Glomerular visceral epithelial cell (primary cell): Measurements from ENCODE around the gene SKP2.
"Not testable (repeated sequence)": the region's sequence is repeated elsewhere in the genome, so short reads cannot be mapped to it uniquely, and the experiment has no call there.

Experiments
- DNase-seq: peaks from one replicate; pipeline ENCODE4 v3.0.0-alpha.2; 2016; ENCODE audit errors: extremely low spot score

SKP2 gene

DNA sequence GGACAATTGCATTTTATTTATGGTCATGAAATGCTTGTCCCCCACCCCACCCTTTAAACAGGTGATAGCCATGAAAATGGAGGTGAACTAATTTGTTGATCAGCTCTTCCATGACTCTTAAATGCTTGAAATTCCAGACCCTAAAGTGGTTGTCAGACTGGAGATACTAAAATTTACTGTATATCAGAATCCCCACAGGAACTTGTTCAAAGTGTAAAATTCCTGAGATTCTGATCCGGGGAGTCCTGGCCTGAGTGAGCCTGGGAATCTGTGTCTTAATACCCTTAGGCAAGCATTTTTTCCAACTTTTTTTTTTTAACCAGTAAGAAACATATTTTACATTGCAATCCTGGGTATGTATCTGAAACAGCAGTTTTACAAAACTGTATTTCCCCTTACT, 4.7 kb downstream of the SKP2 start:
- DNase-seq = peak; percentile 20

DNA sequence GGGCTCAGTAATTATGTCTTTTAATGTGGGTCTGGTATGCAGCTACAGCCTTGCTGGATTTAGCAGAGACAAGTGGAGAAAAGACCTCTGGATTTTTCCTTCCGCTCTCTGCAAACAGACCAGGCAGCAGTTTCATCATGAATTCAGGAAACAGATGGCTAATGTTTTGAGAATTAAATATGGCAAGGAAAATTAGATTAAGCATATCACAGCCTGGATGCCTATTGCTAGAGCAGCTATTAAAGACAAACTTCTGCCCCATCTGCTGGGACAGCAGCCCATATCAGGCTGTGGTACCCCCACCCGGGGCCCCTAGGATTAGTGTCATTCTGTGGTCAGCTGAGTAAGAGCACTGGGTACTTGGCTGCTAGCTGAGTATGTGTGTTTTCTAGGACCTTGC, 6.2 kb downstream of the SKP2 start:
- no peak for DNase-seq

DNA sequence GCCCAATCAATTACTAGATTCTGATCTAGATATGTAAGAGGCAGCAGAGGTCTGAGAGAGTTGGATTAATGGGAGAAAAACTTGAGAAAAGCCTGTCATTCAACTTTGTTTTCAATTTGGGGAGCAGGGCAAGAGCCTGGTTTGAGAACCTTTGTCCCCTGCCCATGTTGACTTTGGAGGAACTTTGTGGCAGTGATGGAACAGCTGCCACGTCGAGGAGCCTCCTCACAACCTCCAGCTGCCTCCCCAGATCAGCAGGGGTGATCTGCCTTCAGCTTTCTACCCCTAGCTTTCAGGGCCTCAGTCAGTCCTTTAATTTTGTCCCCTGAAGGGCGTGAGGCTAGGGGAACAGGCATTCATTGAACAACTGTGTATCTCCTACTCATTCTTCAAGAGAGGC, 8.7 kb downstream of the SKP2 start:
- DNase-seq = no peak

DNA sequence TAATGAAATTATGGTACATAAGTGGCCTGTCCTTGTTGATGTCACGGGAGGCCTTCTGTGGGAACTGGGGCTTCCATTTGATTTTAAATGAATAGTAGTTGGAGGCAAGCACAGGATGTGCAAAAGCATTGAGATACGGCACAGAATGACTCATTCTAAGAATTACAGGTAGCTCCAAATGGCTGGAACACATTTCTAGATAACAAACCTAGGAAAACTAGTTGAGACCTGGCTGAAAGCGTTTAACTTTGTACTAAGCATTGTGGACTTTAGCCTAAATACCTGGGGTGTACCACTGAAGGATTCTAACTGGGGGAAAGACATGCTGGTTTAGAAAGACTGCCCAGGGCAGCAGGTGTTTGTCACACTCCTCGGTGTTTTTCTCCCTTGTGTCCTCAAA, 9.4 kb downstream of the SKP2 start:
- no peak for DNase-seq

DNA sequence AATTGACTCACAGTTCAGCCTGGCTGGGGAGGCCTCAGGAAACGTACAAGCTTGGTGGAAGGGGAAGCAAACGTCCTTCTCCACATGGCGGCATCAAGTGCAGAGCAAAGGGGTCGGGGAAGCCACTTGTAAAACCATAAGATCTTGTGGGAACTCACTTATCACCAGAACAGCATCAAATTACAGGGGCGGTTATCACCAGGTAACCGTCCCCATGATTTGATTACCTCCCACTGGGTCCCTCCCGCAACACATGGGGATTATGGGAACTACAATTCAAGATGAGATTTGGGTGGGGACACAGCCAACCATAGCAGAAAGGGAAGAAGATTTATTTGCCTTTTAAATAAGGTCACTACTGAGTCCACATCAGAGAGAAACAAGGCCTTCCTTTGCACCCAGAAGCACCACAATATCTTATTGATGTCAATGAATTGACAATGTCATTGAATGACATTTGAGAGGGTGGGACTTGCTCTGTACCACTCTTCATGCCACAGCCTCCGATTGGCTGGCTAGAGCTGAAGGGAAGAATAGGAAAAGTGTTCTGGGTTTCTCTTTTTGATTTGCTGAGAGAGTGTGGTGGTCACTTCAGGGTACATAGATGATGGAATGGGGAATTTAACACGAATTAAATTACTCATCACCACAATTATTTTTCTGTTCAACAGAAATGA, 11.0 kb downstream of the SKP2 start:
- no peak for DNase-seq

DNA sequence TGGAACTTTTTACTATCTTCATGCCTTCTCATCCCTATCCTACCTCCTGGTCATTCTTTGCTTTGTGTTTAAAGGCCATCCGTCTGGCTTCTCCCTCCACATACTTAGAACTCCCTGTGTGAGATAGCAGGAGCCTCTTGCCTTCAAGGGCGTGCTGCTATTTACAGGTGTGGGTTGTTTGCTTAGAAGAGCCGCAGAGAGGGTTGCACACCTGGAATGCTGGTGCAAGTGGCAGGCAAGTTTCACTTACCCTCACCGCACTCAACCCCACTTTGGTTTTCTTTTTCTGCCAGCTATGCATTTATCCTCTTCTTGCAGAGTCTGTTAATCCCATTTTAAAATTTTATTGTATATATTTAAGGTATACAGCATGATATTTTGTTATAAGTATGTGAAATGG, 12.6 kb downstream of the SKP2 start:
- no peak for DNase-seq

DNA sequence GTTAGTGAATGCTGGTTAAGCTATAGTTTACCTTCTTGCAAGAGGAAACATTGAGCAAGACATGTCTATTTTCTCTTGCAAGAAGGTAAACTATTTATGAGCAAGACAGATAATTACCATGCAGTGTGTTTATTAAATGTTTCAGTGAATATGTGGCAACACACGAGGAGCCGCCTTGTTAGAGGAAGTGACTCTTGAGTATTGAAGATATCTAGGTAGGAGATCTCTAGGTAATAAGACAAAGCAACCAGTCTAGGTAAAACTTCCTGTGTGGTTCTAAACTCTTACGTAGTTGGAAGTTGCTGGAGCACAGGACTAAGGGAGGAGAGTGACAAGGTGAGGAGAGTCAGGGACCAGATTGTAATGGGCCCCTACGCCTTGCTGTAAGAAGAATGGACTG, 16.8 kb downstream of the SKP2 start:
- no peak for DNase-seq

DNA sequence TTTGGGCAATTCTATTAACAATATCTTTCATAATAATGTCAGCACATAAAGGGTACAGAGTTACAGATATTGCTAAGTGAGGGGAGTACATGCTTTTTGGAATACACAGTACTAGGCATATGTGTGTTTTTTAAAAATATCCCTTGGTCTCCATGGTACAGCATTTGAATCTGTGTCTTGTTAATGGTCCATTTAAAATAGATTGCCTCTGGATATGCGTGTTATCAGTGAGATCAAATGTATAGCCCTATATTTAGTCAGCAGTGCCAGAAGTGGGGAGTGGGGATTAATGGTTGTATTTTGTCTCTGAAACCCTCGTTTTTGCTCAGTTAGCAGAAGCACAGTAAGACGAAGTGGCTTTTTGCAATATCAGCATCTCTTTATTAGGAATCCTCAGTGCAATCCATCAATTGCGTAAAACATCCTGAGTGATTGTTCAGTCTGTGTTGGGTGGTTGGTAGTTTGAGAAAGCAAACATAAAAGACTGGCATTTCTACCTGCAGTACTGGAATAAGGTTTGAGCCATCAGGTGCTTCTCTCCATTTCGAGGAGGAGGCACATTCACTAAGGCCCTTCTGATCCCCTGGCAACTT, 19.0 kb downstream of the SKP2 start:
- DNase-seq = no peak

DNA sequence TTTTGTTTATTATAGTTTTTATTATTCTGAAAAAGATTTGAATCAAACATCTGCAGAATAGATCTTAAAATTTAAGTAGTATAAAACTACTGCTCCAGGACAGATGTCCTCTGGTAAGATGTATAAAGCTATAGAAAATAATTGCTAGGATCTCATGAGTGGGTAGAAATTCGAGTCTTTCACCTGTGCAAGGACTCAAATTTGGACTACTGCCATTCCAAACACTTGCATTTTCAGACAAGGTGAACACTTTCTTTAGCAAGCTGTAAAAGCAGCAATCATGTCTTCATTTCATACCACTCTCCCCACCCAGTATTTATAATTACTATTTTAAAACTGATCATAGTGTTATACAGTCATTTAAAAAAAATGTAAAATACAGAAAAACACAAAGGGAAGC, 20.7 kb downstream of the SKP2 start:
- DNase-seq = no peak

DNA sequence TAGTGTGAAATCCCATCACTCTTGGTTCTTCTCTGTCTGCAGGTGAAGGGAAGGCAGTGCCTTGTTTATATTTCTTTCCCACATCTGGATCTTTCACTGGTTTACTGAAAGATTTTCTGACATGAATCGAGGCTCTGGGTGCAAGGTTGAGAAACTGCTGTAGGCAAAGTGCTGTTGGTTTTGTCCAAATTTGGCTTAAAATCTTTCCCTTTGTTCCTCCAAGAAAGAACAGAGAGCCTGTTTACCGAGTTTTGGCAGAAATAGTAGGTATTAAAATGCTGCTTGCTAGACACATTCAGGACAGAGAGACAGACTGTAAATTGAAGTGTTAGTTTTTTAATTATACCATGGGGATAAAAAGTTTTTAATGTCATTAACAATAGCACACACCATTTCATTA, 21.5 kb downstream of the SKP2 start:
- no peak for DNase-seq

DNA sequence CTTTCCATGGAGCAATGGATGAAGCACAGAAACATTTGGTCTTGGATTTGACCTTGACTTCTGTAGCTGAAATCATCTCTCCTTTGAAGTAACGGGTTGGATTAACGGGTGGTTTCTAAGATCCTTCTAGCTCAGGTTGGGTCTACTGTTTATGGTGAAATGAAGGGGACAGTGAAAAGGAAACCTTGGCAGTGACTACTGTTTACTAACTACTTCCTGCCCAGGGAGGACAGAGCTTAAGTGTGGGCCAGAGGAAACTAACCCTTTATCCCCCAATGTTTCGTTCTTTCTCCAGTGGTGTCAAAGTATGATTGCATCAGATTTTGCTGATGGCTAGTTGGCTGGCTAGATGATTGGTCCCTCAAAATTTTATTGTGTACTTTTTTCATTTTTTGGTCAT, 22.2 kb downstream of the SKP2 start:
- DNase-seq = no peak

DNA sequence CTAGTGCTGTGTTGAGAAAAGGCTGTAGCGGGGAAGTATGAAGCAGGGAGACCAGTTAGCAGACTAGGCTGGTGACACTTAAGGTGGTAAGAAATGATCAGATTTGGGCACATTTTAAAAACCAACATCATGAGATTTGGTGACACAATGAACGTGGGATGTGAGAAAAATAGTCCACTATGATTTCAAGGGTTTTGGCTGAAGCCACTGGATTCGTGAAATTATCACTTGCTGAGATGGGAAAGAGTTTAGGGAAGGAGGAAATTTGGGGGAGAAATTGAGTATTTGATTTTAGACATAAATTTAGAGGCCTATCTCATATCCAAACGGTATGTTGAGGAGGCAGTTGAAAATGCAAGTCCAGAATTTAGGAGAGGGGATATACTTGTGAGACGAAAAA, 23.1 kb downstream of the SKP2 start:
- DNase-seq = no peak

DNA sequence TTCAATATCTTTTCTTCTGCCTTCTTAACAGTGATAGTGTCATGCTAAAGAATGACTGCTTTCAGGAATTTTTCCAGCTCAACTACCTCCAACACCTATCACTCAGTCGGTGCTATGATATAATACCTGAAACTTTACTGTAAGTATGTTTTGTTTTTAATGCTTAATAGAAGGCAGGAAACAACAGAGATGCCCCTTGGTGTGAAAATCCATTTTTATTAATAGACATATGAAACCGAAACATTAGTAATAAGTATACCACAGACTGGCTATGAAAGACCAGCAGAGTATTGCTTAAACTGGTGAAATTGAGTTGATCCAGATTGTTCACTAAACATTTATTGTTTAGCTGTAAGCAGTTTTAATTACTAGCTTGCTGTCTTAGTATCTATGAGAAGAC, 25.2 kb downstream of the SKP2 start:
- no peak for DNase-seq

DNA sequence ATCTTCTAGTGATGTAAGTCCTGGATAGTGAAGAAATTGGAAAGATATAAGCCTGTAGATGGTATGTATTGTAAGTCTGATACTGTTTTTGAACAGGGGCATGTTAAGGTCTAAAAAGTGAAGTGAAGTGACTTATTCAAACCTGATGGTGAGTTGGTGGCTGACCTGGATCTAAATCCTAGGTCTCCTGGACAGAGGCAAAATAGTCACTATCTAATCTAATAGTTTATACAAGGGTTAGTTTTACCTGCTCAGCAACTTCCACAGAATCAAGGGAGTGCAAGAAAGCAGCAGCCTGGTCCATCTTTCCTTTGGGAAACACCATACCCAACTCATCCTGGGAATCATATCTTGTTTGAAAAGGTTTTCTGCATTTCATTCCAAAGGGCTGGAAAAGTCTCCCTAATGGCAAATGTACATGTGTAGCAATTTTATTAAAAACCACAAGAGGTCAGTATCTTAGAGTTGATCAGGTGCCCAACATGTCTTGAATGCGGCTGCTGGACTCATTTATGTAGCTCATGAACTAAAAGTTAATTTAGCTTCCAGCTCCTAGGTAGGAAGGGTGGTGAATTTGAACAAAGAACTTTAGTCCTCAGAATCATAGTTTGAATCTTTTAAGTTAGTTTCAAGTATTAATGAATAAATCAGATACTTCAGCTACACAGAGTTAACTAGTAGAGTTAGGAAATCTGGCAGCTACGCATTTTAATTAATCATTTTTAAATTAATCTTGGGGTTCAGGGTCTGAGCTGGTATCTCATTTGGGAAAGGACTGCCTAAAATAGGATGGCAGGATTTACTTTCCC, 26.0 kb downstream of the SKP2 start:
- DNase-seq = peak; percentile 42

DNA sequence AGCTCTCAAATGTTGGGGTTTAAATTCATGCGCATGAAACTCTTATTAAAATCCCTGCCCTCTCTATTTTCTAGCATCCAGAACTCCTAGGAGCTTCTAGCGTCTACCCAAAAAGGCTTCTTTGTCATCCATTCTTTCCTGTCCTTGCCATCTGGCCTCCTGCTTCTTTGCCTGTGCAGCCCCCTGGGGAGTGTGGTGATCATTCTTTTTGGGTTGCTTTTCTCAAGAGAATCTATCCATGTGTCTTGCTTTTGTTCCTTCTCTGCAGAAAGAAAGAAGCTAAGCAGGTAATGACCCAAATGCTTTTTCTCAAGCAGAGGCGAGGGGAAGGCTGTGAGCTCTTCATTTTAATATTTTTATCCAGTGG, 26.6 kb downstream of the SKP2 start:
- no peak for DNase-seq

DNA sequence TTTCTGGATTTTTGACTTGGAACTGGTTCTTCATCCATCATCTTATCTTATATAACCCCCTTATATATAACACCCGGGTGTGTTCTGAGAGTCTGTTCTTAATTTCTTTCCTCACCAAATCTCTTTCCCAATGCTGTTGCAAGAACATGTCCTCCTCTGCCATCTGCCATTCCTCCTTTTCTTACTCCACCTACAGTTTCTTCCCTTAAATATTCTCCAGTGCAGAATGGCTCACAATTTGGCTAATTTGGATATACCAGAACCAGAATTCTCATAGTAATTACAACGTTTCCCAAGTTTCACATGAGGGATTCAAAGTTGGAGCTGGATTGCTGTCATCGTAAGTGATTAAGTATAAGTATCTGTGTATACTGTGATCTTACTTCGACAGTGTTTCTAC, 28.0 kb downstream of the SKP2 start:
- DNase-seq = no peak

DNA sequence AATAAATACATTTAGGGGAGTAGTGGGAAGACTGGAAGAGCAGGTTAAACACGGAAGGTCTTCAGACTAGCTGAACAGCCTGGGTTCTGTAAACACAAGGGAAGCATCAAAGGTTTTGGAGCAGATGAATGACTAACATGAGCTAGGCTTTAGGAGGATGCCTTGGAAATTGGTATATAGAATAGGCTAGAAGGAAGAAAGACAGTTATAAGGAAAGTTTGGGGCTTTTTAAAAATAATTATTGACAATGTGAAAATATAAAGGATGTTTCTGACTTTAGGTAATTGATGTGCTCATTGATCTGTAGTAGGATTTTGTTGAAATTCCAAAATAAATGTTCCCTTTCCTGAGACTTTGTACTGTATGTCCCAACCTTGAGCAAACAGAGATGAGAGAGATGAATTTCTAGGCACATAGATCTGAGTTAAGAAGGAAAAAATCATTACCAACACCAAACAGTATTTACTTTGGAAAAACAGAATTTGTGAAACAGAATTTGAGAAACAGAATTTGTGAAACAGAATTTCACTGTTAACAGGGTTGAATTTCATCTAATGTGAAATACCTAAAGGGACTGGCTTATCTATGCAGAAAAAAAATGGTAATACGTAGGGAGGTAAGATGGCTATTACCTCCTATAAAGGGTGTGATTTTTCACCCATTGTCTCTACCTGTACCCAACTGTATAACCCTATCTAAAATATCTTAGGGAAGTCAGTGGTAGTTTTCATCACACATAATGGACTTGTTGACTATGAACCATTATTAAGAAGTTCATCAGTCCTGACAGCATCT, 28.8 kb downstream of the SKP2 start:
- no peak for DNase-seq

DNA sequence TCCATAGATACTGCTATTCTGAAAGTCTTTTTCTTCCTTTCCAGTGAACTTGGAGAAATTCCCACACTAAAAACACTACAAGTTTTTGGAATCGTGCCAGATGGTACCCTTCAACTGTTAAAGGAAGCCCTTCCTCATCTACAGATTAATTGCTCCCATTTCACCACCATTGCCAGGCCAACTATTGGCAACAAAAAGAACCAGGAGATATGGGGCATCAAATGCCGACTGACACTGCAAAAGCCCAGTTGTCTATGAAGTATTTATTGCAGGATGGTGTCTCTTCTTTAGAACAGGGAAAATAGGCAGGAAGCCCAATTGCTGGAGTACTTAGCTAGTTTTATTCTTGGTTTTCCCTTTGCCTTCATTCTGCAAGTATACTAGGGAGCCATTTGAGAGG, 29.9 kb downstream of the SKP2 start:
- DNase-seq = no peak

DNA sequence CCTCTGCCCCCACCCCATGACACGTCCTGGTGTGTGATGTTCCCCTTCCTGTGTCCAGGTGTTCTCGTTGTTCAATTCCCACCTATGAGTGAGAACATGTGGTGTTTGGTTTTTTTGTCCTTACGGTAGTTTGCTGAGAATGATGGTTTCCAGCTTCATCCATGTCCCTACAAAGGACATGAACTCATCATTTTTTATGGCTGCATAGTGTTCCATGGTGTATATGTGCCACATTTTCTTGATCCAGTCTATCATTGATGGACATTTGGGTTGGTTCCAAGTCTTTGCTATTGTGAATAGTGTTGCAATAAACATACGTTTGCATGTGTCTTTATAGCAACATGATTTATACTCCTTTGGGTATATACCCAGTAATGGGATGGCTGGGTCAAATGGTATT, 32.5 kb downstream of the SKP2 start:
- DNase-seq = not testable (repeated sequence)

DNA sequence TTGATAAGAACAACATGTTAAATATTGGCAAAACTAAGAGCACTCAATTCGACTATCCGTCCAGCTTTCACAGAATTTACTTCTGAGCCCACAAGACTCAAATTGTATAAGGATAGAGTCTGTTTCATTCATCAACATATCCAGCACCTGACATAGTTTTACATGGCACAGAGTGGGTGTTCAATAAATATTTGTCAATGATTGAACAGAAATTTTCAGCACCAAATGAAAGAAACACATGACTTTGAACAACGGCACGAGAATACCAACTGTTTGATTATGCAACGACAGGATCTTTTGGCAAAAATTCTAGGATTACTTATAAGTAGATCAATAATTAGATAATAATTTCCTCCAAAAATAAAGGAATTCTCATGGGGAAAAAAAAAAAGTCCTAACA, 41.8 kb downstream of the SKP2 start:
- DNase-seq = no peak

DNA sequence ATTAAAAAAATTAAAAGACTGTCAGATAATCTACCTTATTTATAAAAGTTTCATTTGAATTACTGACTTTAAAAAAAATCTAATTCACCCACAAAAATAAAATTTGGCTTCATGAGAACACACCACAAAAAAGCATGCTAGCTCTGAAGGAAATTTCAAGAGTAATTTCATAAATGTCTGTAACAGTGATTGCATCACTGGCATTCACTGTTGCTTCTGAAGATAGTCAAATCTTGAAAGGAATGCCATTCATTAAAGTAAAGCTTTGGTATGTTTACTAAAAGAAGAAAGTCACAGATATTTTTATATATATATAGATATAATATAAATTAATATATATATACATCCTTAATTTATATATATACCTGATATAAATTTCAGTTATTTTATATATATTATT, 46.4 kb downstream of the SKP2 start:
- no peak for DNase-seq

DNA sequence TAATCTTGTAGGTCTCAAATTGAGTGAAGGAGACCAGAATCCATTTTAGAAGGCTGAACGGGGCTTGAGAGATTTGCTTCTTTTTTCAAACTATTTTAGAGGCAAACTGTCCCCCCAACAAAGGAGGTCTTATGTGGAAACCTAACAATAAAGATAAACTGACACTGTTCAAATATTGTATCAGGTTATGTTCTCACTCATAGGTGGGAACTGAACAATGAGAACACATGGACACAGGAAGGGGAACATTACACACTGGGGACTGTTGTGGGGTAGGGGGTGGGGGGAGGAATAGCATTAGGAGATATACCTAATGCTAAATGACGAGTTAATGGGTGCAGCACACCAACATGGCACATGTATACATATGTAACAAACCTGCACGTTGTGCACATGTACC, 46.9 kb downstream of the SKP2 start:
- not testable (repeated sequence) for DNase-seq

DNA sequence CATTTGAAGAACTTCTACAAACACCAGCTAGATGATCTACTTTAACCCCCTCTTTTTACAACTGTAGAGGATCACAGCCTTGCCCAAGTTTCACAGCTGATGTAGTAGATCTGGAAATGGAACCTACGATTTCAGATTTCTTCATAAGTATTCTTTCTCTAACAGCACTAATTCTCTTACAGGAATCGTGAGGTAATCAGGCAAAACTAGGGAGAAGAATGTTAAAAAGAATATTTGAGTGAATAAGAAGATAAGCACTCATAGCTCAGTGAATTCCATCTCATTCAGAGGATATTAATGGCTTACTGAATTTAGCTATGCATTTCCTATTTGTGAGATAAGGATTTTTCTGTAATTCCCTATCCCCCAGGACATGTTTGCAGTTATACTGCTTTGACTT, 47.7 kb downstream of the SKP2 start:
- DNase-seq = no peak
